AG10803 (cell line): ENCODE data around the gene MXRA8.

Experiments
- DNase-seq: peaks from one replicate; pipeline ENCODE4 v3.0.0; 2010; ENCODE audit warnings: low read depth
- H3K4me3 ChIP-seq: 2 replicates; pipeline ENCODE4 v1.5.1; 2011; ENCODE audit warnings: mild to moderate bottlenecking, low read length, control low read depth
- TF ChIP-seq, protein P1 (sequence below): conservative IDR thresholded peaks from 2 replicates; pipeline ENCODE4 v1.5.1; 2011; ENCODE audit warnings: mild to moderate bottlenecking, low read length, control low read depth, inconsistent platforms

MXRA8 gene

DNA sequence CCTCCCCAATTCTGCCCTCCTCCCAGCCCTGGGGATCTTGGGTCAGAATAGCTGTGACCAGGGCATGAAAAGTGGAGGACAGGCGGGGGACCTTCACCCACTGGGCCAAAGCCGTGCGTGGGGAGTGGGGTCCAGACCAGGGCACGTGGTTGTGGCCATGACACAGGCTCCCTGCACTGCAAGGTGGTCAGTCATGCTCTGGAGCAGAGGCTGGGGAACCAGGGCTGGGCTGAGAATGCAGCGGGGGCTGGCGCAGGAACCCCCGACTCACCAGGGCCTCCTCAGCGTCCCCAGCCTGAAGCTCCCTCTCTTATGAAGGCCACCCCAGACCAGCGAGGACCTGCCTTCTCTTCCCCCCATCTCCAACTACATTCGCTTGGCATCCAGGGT lies 11.9 kb downstream of the MXRA8 start:
- DNase-seq, result no peak
- H3K4me3 ChIP-seq, result no peak overlapping the region; the same call in 1 of the 2 replicates
- TF ChIP-seq, protein P1, sequence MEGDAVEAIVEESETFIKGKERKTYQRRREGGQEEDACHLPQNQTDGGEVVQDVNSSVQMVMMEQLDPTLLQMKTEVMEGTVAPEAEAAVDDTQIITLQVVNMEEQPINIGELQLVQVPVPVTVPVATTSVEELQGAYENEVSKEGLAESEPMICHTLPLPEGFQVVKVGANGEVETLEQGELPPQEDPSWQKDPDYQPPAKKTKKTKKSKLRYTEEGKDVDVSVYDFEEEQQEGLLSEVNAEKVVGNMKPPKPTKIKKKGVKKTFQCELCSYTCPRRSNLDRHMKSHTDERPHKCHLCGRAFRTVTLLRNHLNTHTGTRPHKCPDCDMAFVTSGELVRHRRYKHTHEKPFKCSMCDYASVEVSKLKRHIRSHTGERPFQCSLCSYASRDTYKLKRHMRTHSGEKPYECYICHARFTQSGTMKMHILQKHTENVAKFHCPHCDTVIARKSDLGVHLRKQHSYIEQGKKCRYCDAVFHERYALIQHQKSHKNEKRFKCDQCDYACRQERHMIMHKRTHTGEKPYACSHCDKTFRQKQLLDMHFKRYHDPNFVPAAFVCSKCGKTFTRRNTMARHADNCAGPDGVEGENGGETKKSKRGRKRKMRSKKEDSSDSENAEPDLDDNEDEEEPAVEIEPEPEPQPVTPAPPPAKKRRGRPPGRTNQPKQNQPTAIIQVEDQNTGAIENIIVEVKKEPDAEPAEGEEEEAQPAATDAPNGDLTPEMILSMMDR, result no peak

DNA sequence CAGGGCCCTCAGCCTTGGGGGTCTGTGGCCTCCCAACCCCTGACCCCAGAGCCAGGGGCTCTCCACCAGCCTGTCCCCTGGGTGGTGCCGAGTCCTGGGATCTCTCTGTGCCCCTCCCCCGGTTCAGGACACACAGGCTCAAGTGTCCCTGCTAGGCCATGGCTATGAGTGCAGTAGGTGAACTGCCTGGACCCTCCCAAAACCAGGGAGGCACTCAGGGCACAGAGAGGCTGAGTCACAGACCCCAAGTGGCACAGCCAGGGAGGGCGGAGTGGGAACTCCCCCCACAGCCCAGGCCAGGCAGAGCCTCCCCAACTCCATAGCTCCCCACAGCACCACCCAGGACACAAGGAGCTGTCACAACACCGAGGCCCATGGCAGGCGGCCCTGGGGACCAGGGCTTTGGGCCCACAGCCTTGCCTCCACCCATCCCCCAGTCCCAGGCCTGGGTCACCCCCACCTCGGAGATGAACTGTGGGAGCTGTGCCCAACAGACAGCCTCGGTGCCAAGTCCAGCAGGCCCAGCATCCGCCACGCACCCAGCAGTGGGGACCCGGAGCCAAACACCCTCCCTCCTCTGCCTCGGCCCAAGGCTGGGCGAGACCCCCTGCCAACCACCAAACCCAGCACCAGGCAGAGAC lies 12.4 kb downstream of the MXRA8 start:
- TF ChIP-seq, protein P1, result no peak
- H3K4me3 ChIP-seq, result peak overlapping the region; percentile 12
- DNase-seq, result no peak

DNA sequence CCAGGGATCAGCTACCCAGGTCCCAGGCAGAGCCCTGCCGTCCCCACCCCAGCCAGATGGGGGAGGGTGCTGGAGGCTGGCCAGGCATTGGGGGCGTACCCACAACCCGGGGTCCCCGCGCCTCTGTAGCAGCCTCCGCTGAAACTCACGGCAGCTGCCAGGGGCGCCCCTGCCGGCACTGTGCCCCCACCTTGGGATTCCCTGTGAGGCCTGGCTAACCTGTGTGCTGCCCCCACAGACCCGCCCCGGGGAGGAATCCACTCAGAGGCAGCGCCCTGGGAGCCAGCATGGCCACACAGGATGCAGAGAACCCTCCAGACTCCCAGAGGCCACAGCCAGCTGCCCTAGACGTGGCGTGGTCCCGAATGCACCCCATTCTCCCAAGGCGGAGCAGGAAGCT lies 13.0 kb downstream of the MXRA8 start:
- no peak overlapping the region for H3K4me3 ChIP-seq
- DNase-seq, result no peak
- TF ChIP-seq, protein P1, result no peak

DNA sequence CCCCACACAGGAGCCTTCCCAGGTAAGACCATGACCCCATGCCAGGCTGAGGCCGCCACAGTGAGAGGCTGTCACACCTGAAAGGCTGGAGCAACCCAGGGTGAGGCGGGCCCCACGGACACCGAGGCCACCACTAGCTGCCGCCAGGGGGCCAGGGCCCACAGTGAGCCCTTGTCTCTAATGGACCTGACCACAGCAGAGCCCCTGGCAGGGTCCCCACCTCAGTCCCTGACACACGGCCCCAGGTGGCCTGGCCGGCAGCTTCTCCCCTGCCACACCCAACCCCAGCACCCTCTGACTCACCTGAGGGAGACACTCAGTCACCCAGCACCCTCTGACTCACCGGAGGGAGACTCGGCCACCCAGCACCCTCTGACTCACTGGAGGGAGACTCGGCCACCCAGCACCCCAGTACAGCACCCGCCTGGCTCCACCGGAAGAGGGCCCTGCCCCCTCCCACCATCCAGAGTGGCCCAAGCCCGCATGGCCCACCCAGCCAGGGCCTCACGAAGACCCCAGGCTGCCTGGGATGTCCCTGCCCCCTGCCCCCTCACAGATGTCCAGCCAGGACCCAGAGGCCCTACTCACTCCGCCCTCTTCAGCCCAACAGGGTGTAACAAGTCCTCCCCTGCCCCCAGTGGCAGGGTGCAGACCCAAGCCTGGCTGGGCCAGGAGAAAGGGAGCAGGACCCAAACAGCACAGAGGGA lies 13.5 kb downstream of the MXRA8 start:
- no peak overlapping the region for H3K4me3 ChIP-seq
- TF ChIP-seq, protein P1, result peak; percentile 46
- peak; percentile 56 for DNase-seq

DNA sequence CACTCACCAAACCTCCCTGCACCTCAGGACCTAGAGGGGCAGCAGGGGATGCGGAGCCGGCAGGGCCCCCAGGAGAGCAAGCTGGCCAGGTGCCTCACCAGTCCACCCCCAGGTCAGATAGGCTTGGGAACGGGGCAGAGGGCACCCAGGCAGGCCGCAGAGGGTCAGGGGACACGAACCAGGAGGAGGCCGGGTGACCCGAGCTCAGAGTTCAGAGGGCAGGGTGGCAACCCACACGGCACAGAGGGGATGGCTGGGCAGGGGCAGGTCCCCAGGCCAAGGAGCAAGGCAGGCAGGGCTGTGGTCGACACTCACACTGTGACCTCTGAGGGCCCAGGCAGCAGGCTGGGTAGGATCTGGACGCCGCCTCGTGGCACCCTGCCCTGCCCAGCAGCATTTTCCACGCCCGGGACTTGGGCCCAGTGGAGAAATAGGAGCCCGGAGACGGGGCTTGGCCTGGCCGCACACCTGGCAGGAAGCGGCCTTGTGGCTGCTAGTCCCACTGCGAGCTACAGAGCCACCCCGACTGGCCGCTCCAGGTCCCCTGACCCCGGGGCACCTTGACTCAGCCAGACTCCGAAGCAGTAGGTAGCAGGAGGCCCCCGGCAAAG lies 14.4 kb downstream of the MXRA8 start:
- H3K4me3 ChIP-seq, result no peak overlapping the region
- DNase-seq, result no peak
- TF ChIP-seq, protein P1, result no peak

DNA sequence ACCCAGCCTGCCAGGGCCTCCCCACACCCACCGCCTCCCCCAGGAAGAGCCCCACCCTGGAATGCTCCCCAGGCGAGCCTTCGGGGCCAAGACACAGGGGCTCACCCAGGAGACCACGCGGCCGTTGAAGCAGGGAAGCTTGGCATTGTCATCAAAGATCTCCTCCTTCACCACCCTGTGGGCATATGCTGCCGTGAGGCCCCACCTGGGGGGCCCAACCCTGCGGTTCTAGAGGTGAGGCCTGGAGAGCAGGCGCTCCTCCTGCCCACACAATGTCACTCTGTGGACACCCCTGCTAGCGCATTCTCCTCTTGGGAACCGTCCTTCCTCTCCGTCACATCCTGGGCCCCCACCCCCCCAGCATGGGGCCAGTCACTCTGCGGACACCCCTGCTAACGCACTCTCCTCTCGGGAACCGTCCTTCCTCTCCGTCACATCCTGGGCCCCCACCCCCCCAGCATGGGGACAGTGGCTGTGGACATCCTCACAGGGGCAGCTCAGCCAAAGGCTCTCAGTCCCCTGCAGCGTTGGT lies 15.7 kb downstream of the MXRA8 start:
- no peak overlapping the region for H3K4me3 ChIP-seq
- TF ChIP-seq, protein P1, result no peak
- DNase-seq, result no peak
